Measurements from ENCODE around the gene PCDHGC5.
A peak's percentile ranks its signal among the peaks of the same experiment; 100 is the strongest.

The PCDHGC5 gene

GRCh38 chr5:141491323-141492167, 2.7 kb downstream of the PCDHGC5 start:
- no peak for DNase-seq

- no peak for DNase-seq
Observed at GRCh38 chr5:141492168-141492885, 3.4 kb downstream of the PCDHGC5 start.

GRCh38 chr5:141493500-141494422, 4.9 kb downstream of the PCDHGC5 start:
- no peak for DNase-seq

- DNase-seq, result no peak
Observed at GRCh38 chr5:141494761-141495452, 6.0 kb downstream of the PCDHGC5 start.

- DNase-seq, result no peak
Observed at GRCh38 chr5:141495453-141495811, 6.6 kb downstream of the PCDHGC5 start.

GRCh38 chr5:141496038-141496437, 7.2 kb downstream of the PCDHGC5 start:
- DNase-seq, result no peak

- no peak for DNase-seq
Observed at GRCh38 chr5:141501761-141502160, 12.9 kb downstream of the PCDHGC5 start.

- no peak for DNase-seq
Observed at GRCh38 chr5:141503681-141504080, 14.8 kb downstream of the PCDHGC5 start.

- no peak for DNase-seq
Observed at GRCh38 chr5:141504216-141504615, 15.3 kb downstream of the PCDHGC5 start.

- DNase-seq, result no peak
Observed at GRCh38 chr5:141506381-141507155, 17.7 kb downstream of the PCDHGC5 start.

- no peak for DNase-seq
Observed at GRCh38 chr5:141507387-141508091, 18.7 kb downstream of the PCDHGC5 start.

GRCh38 chr5:141508440-141508797, 19.5 kb downstream of the PCDHGC5 start:
- DNase-seq, result no peak

GRCh38 chr5:141508798-141509611, 20.1 kb downstream of the PCDHGC5 start:
- no peak for DNase-seq

GRCh38 chr5:141510160-141510559, 21.3 kb downstream of the PCDHGC5 start:
- no peak for DNase-seq

- DNase-seq, result no peak
Observed at GRCh38 chr5:141510850-141511601, 22.1 kb downstream of the PCDHGC5 start.

- no peak for DNase-seq
Observed at GRCh38 chr5:141511771-141512325, 23.0 kb downstream of the PCDHGC5 start.

GRCh38 chr5:141512390-141512910, 23.6 kb downstream of the PCDHGC5 start:
- peak; percentile 78 for DNase-seq

GRCh38 chr5:141512911-141513626, 24.2 kb downstream of the PCDHGC5 start:
- DNase-seq, result peak; percentile 24

All from CD4-positive, alpha-beta T cell treated with Interleukin-4 for 4 hours (primary cell).